IMR-90 (cell line): ENCODE data around the gene ATP6V0E2. TPM values are rescaled to one million over a fixed set of nuclear protein-coding genes. Genes with fewer than 3 reads are reported as not detected.

Source experiments
- ATAC-seq: fragments of 200-7000 bp; cut with Tn5 transposase; 2 replicates; pipeline ENCODE4 v1.9.1; 2020; ENCODE audit warnings: low read depth, mild to moderate bottlenecking, moderate library complexity
- BruUV-seq: library from RNA; stranded (reverse); fragments of 400-500 nt; replicated peaks from 2 replicates; lab custom pipeline; 2021; lab: Mats Ljungman, UMichigan
- CTCF ChIA-PET: fragments of 300-600 bp; formaldehyde crosslinking; extraction: SDS; loops from one replicate; lab custom pipeline; 2021; ENCODE audit warnings: antibody characterized with exemption; lab: Yijun Ruan, JAX
- POLR2A ChIA-PET: fragments of 300-600 bp; sonication (Branson Sonifier 250); formaldehyde crosslinking; loops from one replicate; lab custom pipeline; 2022; ENCODE audit warnings: antibody characterized with exemption; ENCODE audit not compliant: unreplicated experiment; lab: Charles Lee
- DNase-seq: peaks from one replicate; pipeline ENCODE4 v3.0.0; 2013
- H2AFZ ChIP-seq: replicated peaks from 2 replicates; pipeline ENCODE3; 2013; ENCODE audit warnings: low read length, mild to moderate bottlenecking; ENCODE audit not compliant: poor library complexity
- H2AK5ac ChIP-seq: 2 replicates; pipeline ENCODE4 v1.6.1; 2013; ENCODE audit warnings: low read depth, low read length, inconsistent platforms
- H2AK9ac ChIP-seq: replicated peaks from 2 replicates; pipeline ENCODE3; 2013; ENCODE audit warnings: mild to moderate bottlenecking, low read depth, low read length, moderate library complexity; ENCODE audit not compliant: poor library complexity
- H2BK120ac ChIP-seq: 2 replicates; pipeline ENCODE4 v1.6.1; 2013; ENCODE audit warnings: low read depth, low read length, inconsistent platforms
- H2BK15ac ChIP-seq: 3 replicates; pipeline ENCODE4 v1.6.1; 2013; ENCODE audit warnings: low read depth, low read length, inconsistent platforms
- H2BK20ac ChIP-seq: 2 replicates; pipeline ENCODE4 v1.6.1; 2013; ENCODE audit warnings: low read depth, mild to moderate bottlenecking, inconsistent platforms, low read length, moderate library complexity
- H2BK5ac ChIP-seq: 2 replicates; pipeline ENCODE4 v1.6.1; 2013; ENCODE audit warnings: mild to moderate bottlenecking, low read depth, low read length, inconsistent platforms; ENCODE audit not compliant: poor library complexity, severe bottlenecking
- H3K14ac ChIP-seq: replicated peaks from 2 replicates; pipeline ENCODE4 v1.6.1; 2013; ENCODE audit warnings: low read depth, low read length, inconsistent platforms
- H3K18ac ChIP-seq: 2 replicates; pipeline ENCODE4 v1.6.1; 2013; ENCODE audit warnings: low read depth, low read length, control low read depth
- H3K23ac ChIP-seq: 2 replicates; pipeline ENCODE4 v1.6.1; 2013; ENCODE audit warnings: low read depth, low read length, inconsistent platforms
- H3K27ac ChIP-seq: 2 replicates; pipeline ENCODE4 v1.5.1; 2013; ENCODE audit warnings: mild to moderate bottlenecking, control low read depth, low read length; ENCODE audit not compliant: insufficient read depth
- H3K27me3 ChIP-seq: 2 replicates; pipeline ENCODE4 v1.6.1; 2013; ENCODE audit warnings: low read length; ENCODE audit not compliant: control insufficient read depth, insufficient read depth
- H3K36me3 ChIP-seq: 2 replicates; pipeline ENCODE4 v1.6.1; 2013; ENCODE audit warnings: low read length, mixed read lengths; ENCODE audit not compliant: control insufficient read depth, insufficient read depth
- H3K4ac ChIP-seq: 2 replicates; pipeline ENCODE4 v1.6.1; 2013; ENCODE audit warnings: low read depth, low read length, inconsistent platforms
- H3K4me1 ChIP-seq: 2 replicates; pipeline ENCODE4 v1.6.1; 2013; ENCODE audit warnings: low read length, mixed read lengths; ENCODE audit not compliant: control insufficient read depth, insufficient read depth
- H3K4me2 ChIP-seq: 2 replicates; pipeline ENCODE4 v1.6.1; 2013; ENCODE audit warnings: low read depth, mild to moderate bottlenecking, control low read depth, low read length, moderate library complexity
- H3K4me3 ChIP-seq: 2 replicates; pipeline ENCODE4 v1.5.1; 2013; ENCODE audit warnings: low read depth, mild to moderate bottlenecking, control low read depth, low read length, moderate library complexity; ENCODE audit not compliant: insufficient read depth
- H3K56ac ChIP-seq: 2 replicates; pipeline ENCODE4 v1.6.1; 2013; ENCODE audit warnings: low read length, inconsistent platforms; ENCODE audit not compliant: insufficient read depth; ENCODE audit errors: extremely low read depth
- H3K79me1 ChIP-seq, 2 experiments: 2 replicates each; pipeline ENCODE4 v1.6.1; 2013; ENCODE audit warnings: low read length in 2 of 2, inconsistent platforms in 1 of 2, low read depth in 1 of 2
- H3K9ac ChIP-seq: 2 replicates; pipeline ENCODE4 v1.6.1; 2013; ENCODE audit warnings: low read depth, low read length, control low read depth
- H3K9me1 ChIP-seq: 2 replicates; pipeline ENCODE4 v1.6.1; 2013; ENCODE audit warnings: low read length, inconsistent platforms; ENCODE audit not compliant: insufficient read depth
- H3K9me3 ChIP-seq: 2 replicates; pipeline ENCODE4 v1.6.1; 2013; ENCODE audit warnings: low read length; ENCODE audit not compliant: control insufficient read depth, insufficient read depth
- H4K20me1 ChIP-seq: 2 replicates; pipeline ENCODE4 v1.6.1; 2013; ENCODE audit warnings: low read length, inconsistent platforms; ENCODE audit not compliant: insufficient read depth
- H4K5ac ChIP-seq: 2 replicates; pipeline ENCODE4 v1.6.1; 2013; ENCODE audit warnings: mild to moderate bottlenecking, low read depth, low read length, control low read depth
- H4K8ac ChIP-seq, 2 experiments: 2 replicates each; pipeline ENCODE4 v1.6.1; 2013; ENCODE audit warnings: low read depth in 2 of 2, low read length in 2 of 2, control low read depth in 1 of 2, inconsistent platforms in 1 of 2
- H4K91ac ChIP-seq: 2 replicates; pipeline ENCODE4 v1.6.1; 2013; ENCODE audit warnings: low read depth, low read length, inconsistent platforms; ENCODE audit not compliant: insufficient read depth
- BHLHE40 ChIP-seq: fragments of 150-350 bp; IDR thresholded peaks from 2 replicates; pipeline ENCODE4 v1.6.1; 2016; ENCODE audit warnings: mild to moderate bottlenecking, low read depth, low read length
- CEBPB ChIP-seq: IDR thresholded peaks from 2 replicates; pipeline ENCODE4 v1.6.1; 2012; ENCODE audit warnings: low read depth, low read length, improper control_type of control experiment
- CHD1 ChIP-seq: IDR thresholded peaks from 2 replicates; pipeline ENCODE4 v1.6.1; 2012; ENCODE audit warnings: low read depth, low read length, improper control_type of control experiment
- CTCF ChIP-seq: conservative IDR thresholded peaks from 2 replicates; pipeline ENCODE4 v1.5.1; 2012; ENCODE audit warnings: mild to moderate bottlenecking, low read depth, low read length, improper control_type of control experiment
- FOS ChIP-seq: fragments of 150-350 bp; IDR thresholded peaks from 2 replicates; pipeline ENCODE4 v1.6.1; 2016; ENCODE audit warnings: low read depth, low read length
- MAFK ChIP-seq: IDR thresholded peaks from 2 replicates; pipeline ENCODE4 v1.6.1; 2012; ENCODE audit warnings: low read depth, low read length, improper control_type of control experiment
- MAZ ChIP-seq: IDR thresholded peaks from 2 replicates; pipeline ENCODE4 v1.6.1; 2012; ENCODE audit warnings: low read depth, mild to moderate bottlenecking, low read length, improper control_type of control experiment, moderate library complexity, borderline replicate concordance
- MXI1 ChIP-seq: IDR thresholded peaks from 2 replicates; pipeline ENCODE4 v1.6.1; 2012; ENCODE audit warnings: low read depth, mild to moderate bottlenecking, low read length, moderate library complexity, borderline replicate concordance
- NFE2L2 ChIP-seq: fragments of 150-350 bp; IDR thresholded peaks from 2 replicates; pipeline ENCODE4 v1.6.1; 2016; ENCODE audit warnings: low read depth, mild to moderate bottlenecking, low read length
- POLR2A ChIP-seq: IDR thresholded peaks from 2 replicates; pipeline ENCODE4 v1.6.1; 2012; ENCODE audit warnings: mild to moderate bottlenecking, low read depth, low read length
- RAD21 ChIP-seq: IDR thresholded peaks from 2 replicates; pipeline ENCODE4 v1.6.1; 2012; ENCODE audit warnings: low read length, improper control_type of control experiment
- RCOR1 ChIP-seq: IDR thresholded peaks from 2 replicates; pipeline ENCODE4 v1.6.1; 2012; ENCODE audit warnings: mild to moderate bottlenecking, low read length, improper control_type of control experiment; ENCODE audit not compliant: insufficient replicate concordance
- RFX5 ChIP-seq: IDR thresholded peaks from 2 replicates; pipeline ENCODE4 v1.8.0; 2012; ENCODE audit warnings: low read depth, mild to moderate bottlenecking, low read length, moderate library complexity
- SMC3 ChIP-seq: fragments of 150-350 bp; IDR thresholded peaks from 2 replicates; pipeline ENCODE4 v1.6.1; 2016; ENCODE audit warnings: low read depth, mild to moderate bottlenecking, antibody characterized with exemption, low read length, moderate library complexity
- USF2 ChIP-seq: fragments of 150-350 bp; IDR thresholded peaks from 2 replicates; pipeline ENCODE4 v1.6.1; 2017; ENCODE audit warnings: mild to moderate bottlenecking, antibody characterized with exemption, low read length, low read depth
- WGBS, 2 experiments: methylation state at CpG; one replicate each; pipeline versions ENCODE4 v1.1.5 to v1.1.7; 2013; ENCODE audit warnings: missing lambda C conversion rate in 2 of 2; ENCODE audit not compliant: insufficient read length in 1 of 2; ENCODE audit errors: extremely low coverage in 2 of 2; 5-methylcytosine and 5-hydroxymethylcytosine counted together
- dilution Hi-C: fragments of 300-500 bp; cut with HindIII; formaldehyde crosslinking; loops from one replicate; pipeline ENCODE4 v1.14.3; 2018; ENCODE audit warnings: low sequenced_read_pairs; ENCODE audit not compliant: unreplicated experiment
- in situ Hi-C: fragments of 300-500 bp; cut with MboI; formaldehyde crosslinking; loops from 3 replicates; pipeline ENCODE4 v1.14.3; 2019; ENCODE audit warnings: low sequenced_read_pairs, inconsistent platforms, mixed read lengths
- intact Hi-C: fragments of 100-400 bp; cut with micrococcal nuclease; formaldehyde crosslinking; loops from 2 replicates; pipeline ENCODE4 v1.10.0; 2022
- polyA plus RNA-seq, 3 experiments: library from polyadenylated mRNA; depleted of rRNA; stranded (reverse); fragments of >200 nt; gene quantifications; 2 replicates each; pipeline ENCODE4 v1.2.3, GENCODE V29; 2012; ENCODE audit warnings: low replicate concordance in 1 of 3
- total RNA-seq: library from RNA; depleted of rRNA; stranded (reverse); fragments of >200 nt; gene quantifications from 2 replicates; pipeline ENCODE4 v1.2.3, GENCODE V29; 2012
- TF ChIP-seq, protein P1 (sequence below): fragments of 150-350 bp; IDR thresholded peaks from 2 replicates; pipeline ENCODE4 v1.6.1; 2016; ENCODE audit warnings: low read depth, mild to moderate bottlenecking, low read length, moderate library complexity, borderline replicate concordance

Gene ATP6V0E2
- total and polyA plus RNA-seq, 2 of the 4 experiments (the other 2 are of a cell fraction): 5.7 to 30.3 TPM

DNA sequence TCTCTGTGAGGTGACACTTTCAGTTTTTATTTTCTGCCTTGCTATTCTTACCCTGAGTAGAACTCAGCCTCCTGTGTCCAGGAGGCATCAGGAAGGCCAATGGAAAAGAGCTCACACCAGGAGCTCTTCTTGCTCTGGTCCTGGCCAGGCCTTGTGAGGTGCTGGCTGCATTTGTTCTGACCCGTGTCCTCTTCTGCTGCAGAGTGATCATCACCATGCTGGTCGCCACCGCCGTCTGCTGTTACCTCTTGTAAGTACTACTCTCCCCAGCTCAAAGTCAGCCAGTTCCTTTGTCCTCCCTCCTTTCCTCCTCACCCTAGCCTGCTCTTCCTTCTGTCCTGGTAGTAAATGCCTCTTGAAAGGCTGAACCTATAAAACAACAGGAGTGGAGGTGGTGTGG, 1.6 kb downstream of the ATP6V0E2 start:
- Histone ChIP-seq H4K91ac (no peak overlapping the region), H3K79me1 (peaks cover 0 to 6% of the 10 kb centered on the region in 2 experiments; a peak in 1 of 4 replicates), H3K27ac (no peak overlapping the region), H2BK20ac (no peak overlapping the region), H3K9me1 (no peaks in the 10 kb centered on the region), H3K4me3 (no peak overlapping the region), H3K4me2 (no peak overlapping the region), H2BK120ac (no peak overlapping the region), H2BK15ac (no peak overlapping the region), H2BK5ac (no peak overlapping the region), H3K56ac (no peak overlapping the region), H3K18ac (no peak overlapping the region), H3K27me3 (no peaks in the 10 kb centered on the region), H3K9me3 (no peaks in the 10 kb centered on the region), H3K36me3 (no peaks in the 10 kb centered on the region), H3K23ac (no peak overlapping the region), H2AFZ (no peak overlapping the region), H2AK9ac (no peak overlapping the region), H3K4ac (no peak overlapping the region), H4K5ac (no peak overlapping the region), H3K14ac (no peak overlapping the region), H4K20me1 (no peaks in the 10 kb centered on the region), H3K9ac (no peak overlapping the region), H4K8ac (no peak overlapping the region), H3K4me1 (peaks cover 3% of the 10 kb centered on the region), H2AK5ac (no peak overlapping the region)
- ChIA-PET POLR2A (no interaction called here), CTCF (no interaction called here)
- BruUV-seq: no TSS peak
- in situ Hi-C loops (no loop called here), intact Hi-C loops (no loop called here), dilution Hi-C loops (no loop called here)
- no peak for TF ChIP-seq CHD1
- TF ChIP-seq MXI1: no peak
- no peak for TF ChIP-seq RFX5
- TF ChIP-seq MAZ: no peak
- TF ChIP-seq MAFK: no peak
- no peak for TF ChIP-seq SMC3
- TF ChIP-seq CEBPB: no peak
- TF ChIP-seq, protein P1, sequence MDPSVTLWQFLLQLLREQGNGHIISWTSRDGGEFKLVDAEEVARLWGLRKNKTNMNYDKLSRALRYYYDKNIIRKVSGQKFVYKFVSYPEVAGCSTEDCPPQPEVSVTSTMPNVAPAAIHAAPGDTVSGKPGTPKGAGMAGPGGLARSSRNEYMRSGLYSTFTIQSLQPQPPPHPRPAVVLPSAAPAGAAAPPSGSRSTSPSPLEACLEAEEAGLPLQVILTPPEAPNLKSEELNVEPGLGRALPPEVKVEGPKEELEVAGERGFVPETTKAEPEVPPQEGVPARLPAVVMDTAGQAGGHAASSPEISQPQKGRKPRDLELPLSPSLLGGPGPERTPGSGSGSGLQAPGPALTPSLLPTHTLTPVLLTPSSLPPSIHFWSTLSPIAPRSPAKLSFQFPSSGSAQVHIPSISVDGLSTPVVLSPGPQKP: no peak
- TF ChIP-seq NFE2L2: no peak
- TF ChIP-seq USF2: no peak
- TF ChIP-seq FOS: no peak
- TF ChIP-seq CTCF: no peak
- TF ChIP-seq POLR2A: no peak
- no peak for TF ChIP-seq RAD21
- TF ChIP-seq BHLHE40: no peak
- TF ChIP-seq RCOR1: no peak
- DNase-seq (no peak), ATAC-seq (no peak)
- no CpG with 5 or more reads among the region's 4 CpGs for WGBS, 2 experiments
